GM10248 (cell line): ENCODE data around the gene NOL4L.

Source experiments
- CTCF ChIA-PET: fragments of 300-600 bp; sonication (Branson Sonifier 250); formaldehyde crosslinking; extraction: SDS; loops from one replicate; lab custom pipeline; 2021; ENCODE audit warnings: antibody characterized with exemption; lab: Yijun Ruan, JAX
- POLR2A ChIA-PET: fragments of 350-650 bp; sonication (Branson Sonifier 250); formaldehyde crosslinking; extraction: SDS; loops from one replicate; lab custom pipeline; 2020; ENCODE audit warnings: antibody characterized with exemption; lab: Yijun Ruan, JAX
- DNase-seq: peaks from one replicate; pipeline ENCODE4 v3.0.0; 2012; ENCODE audit errors: extremely low spot score
- CTCF ChIP-seq: IDR thresholded peaks from 2 replicates; pipeline ENCODE4 v1.5.1; 2012; ENCODE audit warnings: mild to moderate bottlenecking, low read depth; ENCODE audit errors: extremely low read depth, missing control alignments, control extremely low read depth

NOL4L gene

GRCh38 chr20:32569380-32570305, 15.5 kb downstream of the NOL4L start:
- ChIA-PET CTCF (interaction anchor here (1.0 to 2.2 kb wide), 4 partner anchors 12 to 208 kb away, joined by 4 to 9 read pairs (median 4); no protein-coding TSS in a partner anchor), POLR2A (no interaction called here)
- TF ChIP-seq CTCF = no peak
- no peak for DNase-seq

GRCh38 chr20:32569018-32569379, 16.1 kb downstream of the NOL4L start:
- ChIA-PET CTCF (interaction anchor here (1.6 to 1.9 kb wide), 2 partner anchors 12 to 46 kb away, joined by 4 to 9 read pairs; no protein-coding TSS in a partner anchor), POLR2A (no interaction called here)
- no peak for DNase-seq
- TF ChIP-seq CTCF = no peak

- no peak for TF ChIP-seq CTCF
- CTCF ChIA-PET = interaction anchor here (1.5 kb wide), 1 partner anchor 32 kb away, joined by 3 read pairs; no protein-coding TSS in a partner anchor
- no peak for DNase-seq
- POLR2A ChIA-PET = no interaction called here
Measured at GRCh38 chr20:32567384-32568178, 17.6 kb downstream of the NOL4L start.

GRCh38 chr20:32566379-32567374, 18.5 kb downstream of the NOL4L start:
- no peak for DNase-seq
- POLR2A ChIA-PET = no interaction called here
- no peak for TF ChIP-seq CTCF
- CTCF ChIA-PET = interaction anchor here (1.1 to 1.5 kb wide), 3 partner anchors 9 to 44 kb away, joined by 3 read pairs; no protein-coding TSS in a partner anchor

- no peak for TF ChIP-seq CTCF
- ChIA-PET CTCF (interaction anchor here (1.0 to 1.2 kb wide), 3 partner anchors 10 to 43 kb away, joined by 3 to 5 read pairs (median 3); no protein-coding TSS in a partner anchor), POLR2A (no interaction called here)
- no peak for DNase-seq
Measured at GRCh38 chr20:32565735-32566032, 19.4 kb downstream of the NOL4L start.
